HuH-7 (cell line): ENCODE measurements around the gene DTWD2.
A peak's percentile ranks its signal among the peaks of the same experiment; 100 is the strongest.
"Not testable (repeated sequence)": the region's sequence is repeated elsewhere in the genome, so short reads cannot be mapped to it uniquely, and the experiment has no call there.

Experiments
- DNase-seq: peaks from one replicate; pipeline ENCODE4 v3.0.0; 2011; ENCODE audit warnings: low spot score

DTWD2 gene, protein sequence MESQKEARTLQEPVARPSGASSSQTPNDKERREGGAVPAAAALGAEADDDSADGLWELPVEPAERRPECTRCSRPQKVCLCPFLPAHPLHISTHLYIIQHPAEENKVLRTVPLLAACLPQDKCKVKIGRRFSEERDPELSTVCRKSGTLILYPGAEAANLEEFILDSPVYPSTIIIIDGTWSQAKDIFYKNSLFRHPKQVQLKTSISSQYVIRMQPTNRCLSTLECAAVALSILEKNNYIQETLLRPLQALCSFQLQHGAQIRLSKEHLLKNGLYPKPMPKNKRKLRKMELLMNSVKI

DNA sequence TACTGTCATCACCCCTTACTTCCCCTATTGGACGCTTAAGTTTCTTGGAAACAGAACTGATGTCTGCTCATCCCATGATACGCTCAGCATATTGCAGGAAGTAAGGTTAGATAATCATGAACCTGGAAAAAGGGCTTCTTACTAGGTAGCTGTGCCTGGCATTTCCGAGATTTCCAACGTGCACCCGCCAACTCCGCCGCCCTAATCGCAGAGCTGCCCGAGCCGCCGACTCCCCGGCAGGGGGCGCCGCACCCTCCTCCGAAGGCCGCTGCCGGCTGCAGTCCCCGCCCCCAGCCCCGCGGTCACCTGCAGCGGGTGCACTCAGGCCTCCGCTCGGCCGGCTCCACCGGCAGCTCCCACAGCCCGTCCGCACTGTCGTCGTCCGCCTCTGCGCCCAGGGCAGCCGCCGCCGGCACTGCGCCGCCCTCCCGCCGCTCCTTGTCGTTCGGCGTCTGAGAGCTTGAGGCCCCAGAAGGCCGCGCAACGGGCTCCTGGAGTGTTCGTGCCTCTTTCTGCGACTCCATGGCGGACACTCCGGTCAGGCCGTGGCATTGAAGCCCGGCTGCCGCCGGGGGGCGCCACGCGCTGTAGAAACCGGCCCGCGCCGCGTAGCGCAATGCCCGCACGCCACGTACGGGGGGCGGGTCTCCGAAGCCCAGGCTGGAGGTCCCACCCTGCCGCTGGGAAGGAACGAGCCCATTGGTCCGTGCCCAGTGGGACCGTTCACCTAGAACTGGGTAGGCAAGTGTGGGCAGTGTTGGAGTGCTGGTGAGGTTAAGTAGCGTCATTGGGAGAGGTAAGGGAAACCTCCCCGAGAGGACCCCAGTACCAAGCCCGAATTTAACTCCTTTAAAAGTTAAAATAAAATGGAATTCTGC, at the start of gene DTWD2:
Gene DTWD2, minus strand, starts transcription at position 560 of the 878 bp plus-strand sequence. Its CDS starts 36 bp downstream, at position 524.
- peak; percentile 95 for DNase-seq

DNA sequence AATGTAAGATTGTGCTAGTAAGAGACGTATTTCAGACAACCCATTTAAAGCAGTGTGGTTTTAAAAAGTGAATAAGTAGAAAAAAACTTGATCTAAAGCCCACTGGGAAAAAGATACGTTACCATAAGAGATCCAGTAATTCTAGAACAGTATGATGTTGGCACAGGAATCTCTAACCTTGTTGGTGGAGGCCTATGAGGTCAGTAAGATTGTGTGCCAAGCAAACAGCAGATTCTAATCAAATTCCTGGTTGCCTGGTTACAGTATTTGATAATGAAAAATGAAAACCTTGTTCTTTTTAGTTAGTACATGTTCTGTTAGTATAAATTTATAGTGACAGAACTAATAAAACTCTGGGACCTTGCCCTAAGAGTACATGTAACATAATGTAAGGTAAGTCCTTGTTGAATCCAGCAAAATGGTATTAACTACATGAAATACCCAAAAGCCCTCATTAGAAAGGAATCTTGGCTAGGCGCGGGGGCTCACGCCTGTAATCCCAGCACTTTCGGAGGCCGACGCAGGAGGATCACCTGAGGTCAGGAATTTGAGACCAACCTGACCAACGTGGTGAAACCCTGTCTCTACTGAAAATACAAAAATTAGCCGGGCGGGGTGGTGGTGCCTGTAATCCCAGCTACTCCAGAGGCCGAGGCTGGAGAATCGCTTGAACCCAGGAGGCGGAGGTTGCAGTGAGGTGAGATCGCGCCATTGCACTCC, 49.3 kb upstream of the DTWD2 start:
- no peak for DNase-seq

DNA sequence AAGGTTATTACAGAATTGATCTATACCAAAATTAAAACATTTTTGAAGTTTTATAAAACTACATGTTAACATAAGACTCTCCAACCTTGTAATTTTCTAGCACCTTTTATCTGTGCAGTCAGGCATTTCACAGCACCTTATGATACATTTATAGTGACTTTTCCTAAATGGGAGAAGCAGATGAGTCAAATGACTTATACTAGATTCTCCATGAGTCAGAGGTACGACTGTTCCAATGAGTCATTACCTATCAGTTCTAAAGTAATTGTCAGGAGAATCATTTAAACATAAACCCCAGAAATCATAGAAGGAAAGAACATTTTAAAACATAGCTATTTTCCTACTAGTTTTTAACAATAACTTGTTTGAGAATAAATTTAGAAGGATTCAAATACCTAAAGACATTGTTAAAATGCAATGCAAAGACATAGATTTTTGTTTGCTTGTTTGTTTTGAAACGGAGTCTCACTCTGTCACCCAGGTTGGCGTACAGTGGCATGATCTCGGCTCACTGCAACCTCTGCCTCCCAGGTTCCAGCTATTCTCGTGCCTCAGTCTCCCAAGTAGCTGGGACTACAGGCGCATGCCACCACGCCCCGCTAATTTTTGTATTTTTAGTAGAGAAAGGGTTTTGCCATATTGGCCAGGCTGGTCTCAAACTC, 47.9 kb upstream of the DTWD2 start:
- no peak for DNase-seq

DNA sequence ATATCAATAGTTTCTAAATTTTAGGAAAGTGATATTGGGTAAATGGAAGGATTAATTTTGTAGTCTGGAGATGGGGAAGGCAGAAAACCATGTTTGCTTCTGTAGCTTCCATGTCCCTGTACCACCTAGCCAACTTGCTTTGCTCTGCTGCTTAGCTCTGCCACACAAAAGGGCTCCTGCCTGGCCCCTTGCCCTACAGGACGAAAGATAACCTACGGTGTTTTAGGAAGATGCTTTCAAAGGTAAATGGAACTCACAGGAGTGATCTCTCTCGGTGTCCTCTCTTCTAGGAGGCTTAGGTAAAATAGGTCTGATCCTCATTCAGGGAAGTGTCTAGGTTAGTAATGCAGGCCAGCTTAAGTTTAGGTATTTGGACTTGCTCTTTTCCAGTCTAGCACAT, 44.8 kb upstream of the DTWD2 start:
- DNase-seq, result no peak

DNA sequence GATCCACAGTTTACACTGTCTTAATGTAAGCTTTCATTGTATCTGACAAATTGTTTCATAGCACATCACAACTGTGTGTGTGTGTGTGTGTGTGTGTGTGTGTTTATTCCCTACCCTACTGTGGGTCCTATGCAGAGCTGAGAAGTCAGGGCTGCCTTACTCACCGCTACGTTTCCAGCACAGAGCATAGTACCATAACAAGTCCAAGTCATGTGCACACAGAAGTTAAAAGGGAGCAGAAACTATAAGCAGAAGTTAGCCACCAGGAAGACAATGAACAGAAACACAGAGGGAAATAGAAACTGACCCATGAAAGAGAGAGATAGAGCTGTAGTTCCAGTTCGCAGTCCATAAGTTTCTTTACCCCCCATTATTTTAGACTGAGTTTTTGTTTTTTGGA, 44.3 kb upstream of the DTWD2 start:
- no peak for DNase-seq

DNA sequence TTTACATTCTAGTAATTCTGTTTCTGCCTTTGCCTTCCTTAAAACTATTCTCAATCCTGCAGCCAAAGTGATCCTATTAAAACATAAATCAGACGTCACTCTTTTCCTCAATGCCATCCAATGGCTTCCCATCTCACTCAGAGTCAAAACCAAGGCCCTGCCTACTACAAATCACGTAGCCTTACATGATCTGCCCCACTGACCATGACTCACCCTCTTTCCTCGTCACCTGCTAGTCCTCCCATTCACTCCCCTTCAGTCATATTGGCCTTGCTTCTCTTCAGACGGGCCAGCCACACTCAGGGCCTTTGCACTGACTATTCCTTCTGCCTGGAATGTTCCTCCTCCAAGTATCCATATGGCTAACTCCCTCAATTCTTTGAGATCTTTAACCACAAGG, 43.6 kb upstream of the DTWD2 start:
- DNase-seq, result no peak

DNA sequence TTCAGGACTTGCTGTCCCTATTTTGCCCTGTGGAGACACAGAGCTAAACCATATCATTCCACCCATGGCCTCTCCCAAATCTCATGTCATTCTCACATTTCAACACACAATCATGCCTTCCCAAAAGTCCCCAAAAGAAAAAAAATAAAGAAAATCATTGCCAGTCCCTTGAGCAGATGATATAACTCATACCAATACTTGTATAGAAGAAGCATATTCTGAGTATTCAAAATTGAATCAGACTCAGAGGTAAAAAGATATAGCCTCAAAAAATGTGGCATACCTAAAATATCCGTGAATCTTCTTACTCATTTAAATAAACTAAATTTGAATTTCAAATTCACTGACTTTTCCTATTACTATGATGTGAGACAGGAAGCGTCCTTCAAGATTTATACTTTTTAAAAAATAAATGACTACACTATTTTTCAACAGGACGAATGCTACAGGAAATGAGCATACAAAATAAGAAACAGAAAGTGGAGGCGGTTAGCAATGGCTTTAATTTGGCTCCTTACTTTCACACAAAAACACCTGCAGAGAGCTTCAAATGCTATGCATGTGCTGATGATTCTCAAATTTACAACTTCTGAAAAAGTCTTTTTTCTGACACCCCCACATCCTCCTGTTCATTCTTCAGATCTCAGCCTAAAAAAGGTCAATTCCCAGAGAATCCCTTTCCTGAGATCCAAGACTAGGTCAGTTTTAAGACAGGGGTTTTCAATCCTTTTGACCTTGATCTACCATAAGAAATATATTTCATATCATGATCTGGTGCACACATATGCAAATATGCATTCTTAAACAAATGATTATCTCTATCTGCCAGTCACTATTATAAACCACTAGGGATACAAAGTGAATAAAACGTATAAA, 42.9 kb upstream of the DTWD2 start:
- no peak for DNase-seq

DNA sequence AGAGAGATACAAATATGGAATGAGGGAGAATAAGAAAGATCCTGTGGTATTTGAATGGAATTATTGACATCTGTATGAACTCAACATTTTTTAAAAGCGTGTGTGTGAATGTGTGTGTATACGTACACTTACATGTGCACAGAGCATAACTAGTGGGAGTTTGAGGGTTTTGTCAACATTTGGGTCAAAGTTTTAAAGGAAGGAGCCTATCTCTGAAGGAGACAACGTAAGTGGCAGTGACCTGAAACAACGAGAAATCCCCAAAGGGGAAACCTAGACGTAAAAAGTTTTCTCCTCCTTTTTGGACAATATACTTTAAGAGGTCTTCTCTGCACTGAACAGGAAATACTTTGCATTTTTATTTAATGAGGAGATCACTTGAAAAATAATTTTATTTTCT, 40.2 kb upstream of the DTWD2 start:
- no peak for DNase-seq

DNA sequence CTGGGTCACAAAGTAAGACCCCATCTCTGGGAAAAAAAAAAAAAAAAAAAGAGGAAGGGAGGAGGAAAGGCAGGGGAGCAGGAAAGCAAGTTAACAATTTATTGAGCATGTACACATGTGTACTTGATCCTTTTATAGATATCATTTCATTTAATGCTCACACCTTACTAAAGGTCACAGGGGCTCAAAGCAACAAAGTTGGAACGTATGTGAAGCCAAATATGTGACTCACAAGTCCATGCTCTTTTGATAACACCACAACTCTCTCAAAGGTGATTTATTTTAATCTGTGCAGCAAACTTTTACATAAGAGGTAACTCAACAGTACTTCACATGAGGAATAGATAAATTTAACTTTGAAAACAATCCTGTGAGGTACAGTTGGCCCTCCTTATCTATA, 34.4 kb upstream of the DTWD2 start:
- DNase-seq, result no peak

DNA sequence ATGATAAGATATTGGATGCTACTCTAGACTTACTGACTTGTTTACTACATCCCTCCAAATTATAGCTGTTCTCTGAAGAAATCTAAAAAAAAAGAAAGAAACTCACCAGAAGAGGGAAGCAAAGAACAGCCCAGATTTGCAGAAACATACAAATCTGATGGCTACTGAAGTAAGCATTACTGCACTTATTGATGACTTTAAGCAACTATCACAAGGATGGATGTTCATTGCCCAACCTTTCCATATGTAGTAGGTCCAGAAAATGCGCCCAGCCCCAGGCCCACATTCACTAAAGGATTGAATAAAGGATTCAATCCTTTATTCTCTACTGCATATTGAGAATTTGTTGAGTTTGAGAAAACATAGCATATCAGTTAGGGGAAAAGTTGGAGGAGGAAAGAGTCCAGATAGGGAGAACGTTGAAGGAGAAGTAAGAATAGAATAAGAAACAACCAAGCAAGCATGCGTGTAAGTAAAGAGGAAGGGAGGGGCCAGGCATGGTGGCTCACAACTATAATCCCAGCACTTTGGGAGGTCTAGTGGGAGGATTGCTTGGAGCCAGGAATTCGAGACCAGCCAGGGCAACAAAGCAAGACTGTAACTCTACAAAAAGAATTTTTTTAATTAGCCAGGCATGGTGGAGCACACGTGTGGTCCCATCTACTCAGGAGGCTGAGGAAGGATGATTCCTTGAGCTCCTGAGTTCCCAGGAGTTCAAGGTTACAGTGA, 33.8 kb upstream of the DTWD2 start:
- peak; percentile 31 for DNase-seq

DNA sequence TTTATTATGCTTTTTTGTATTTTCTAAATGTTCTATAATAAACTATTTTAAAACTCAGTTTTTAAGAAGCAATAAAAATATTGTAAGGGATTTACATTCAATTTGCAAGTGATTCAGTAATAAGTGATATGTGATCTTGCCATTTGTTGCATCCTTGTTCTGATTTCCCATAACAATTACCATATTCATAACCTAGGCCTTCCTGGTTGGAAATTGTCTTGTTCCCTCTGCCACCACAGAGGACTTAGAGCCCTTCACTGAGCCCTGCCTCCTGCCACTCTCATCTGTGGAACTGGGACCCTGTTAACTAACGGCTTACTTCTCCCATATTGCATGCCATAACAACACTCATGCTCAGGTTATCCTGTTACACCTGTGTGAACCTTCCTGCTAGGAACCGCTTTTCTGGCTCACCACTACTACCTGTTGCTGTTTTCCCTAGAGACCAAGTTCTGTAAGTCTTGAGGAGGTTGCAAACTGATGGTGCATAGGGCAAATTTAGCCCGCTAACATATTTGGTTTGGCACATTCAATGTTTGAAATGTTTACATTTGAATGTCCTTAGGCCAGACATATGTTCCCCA, 32.9 kb upstream of the DTWD2 start:
- DNase-seq, result no peak

DNA sequence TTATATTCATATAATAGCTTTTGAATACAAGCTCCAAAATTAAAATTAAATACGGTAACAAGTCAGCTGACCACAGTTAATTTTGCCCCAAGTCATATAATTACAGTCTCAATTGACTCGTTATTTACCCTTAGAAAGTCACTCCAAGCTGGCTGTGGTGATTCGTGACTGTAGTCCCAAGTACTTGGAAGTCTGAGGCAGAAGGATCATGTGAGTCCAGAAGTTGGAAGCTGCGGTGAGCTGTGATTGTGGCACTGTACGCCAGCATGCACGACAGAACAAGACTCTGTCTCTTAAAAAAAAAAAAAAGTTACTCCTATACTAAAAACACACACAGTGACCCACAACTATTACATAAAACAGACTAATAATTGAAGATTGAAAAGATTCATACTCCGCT, 31.6 kb upstream of the DTWD2 start:
- no peak for DNase-seq

DNA sequence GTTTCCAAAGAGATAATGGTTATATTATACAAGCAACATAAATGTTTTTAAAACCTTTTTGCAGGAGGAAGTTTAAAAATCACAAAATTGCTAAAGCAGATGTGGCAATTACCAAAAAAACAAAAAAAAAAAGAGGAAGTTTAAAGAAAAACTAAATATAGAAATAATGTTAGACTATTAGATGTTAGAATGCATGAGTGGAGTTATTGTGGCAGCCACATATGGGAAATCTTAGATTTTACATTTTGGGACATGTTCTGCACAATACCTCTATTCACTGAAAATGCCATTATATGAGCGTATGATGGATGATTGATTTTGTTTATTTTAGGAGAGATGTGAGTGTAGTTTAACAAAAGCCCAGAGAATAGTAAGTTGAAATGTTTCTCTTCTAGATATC, 31.2 kb upstream of the DTWD2 start:
- no peak for DNase-seq

DNA sequence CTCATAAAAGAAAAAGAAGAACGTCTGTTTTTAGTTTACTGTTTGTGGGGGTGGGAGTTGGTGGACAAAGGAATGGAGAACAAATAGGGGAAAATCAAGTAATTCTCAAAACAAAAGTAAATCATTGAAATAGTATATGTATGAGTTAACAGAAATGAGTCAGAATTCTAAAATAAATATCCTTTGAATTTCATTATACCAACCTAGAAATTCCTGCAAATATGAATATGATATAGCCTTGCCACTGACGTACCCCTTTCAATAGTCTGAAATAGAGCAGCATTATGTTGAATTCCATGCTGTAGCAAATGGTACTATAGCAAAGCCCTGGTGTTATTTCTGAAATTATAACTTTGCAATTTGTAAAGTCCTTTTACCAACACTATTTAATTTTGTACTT, 29.6 kb upstream of the DTWD2 start:
- no peak for DNase-seq

DNA sequence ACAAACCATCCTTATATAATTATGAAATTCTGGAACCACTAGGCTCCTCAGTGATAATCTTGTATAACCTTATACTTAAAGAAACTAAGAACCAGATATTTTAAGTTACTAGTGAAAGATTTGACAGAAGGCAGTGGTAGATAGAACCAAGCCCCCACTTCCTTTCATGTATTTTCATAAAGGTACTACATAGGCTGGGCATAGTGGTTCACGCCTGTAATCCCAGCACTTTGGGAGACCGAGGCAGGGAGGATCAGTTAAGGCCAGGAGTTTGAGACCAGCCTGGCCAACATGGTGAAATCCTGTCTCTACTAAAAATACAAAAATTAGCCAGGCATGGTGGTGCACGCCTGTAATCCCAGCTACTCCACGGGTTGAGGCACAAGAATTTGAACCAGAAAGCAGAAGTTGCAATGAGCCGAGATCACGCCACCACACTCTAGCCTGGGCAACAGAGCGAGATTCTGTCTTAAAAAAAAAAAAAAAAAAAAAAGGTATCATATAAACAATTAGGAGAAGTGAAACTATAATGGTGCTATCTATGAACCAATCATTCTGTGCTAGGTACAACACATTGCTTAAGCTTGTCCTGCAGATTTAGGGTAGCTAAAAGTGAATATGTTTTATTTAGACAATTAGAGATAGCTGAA, 27.9 kb upstream of the DTWD2 start:
- DNase-seq, result no peak

DNA sequence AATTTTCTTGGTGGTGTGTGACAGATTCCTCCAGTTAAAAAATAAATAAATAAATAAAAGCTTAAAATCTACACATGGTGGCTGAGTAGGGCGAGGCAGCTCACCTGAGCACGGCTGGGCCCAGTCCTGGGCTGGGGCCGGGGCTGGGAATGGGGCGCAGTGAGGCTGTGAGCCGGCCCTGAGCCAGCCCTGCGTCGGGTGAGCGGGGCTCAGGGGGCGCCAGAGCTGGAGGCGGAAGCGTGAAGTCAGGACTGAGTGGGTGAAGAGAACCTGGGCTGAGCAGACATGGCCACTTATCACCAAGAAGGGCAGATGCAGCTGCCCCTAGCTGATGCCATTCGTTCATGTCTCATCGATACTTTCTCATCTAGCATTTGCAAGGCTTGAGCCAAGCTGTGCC, 22.8 kb upstream of the DTWD2 start:
- no peak for DNase-seq

DNA sequence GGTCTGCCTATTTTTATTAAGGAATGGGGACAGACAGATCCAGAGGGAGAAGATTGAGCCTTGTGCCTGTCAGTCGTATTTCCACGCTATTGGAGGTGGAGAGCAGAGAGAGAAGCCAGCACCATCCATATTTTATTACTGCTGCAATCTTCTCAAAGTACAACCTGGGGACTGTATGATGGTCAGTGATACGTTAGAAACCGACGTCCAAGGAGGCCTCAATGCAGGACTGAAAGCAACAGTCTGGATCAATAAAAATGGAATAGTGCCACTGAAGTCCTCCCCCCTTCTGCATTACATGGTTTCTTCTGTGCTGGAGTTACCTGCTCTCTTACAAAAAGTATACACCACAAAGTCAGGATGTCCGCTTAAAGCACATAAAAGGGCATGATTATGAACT, 21.9 kb upstream of the DTWD2 start:
- no peak for DNase-seq

DNA sequence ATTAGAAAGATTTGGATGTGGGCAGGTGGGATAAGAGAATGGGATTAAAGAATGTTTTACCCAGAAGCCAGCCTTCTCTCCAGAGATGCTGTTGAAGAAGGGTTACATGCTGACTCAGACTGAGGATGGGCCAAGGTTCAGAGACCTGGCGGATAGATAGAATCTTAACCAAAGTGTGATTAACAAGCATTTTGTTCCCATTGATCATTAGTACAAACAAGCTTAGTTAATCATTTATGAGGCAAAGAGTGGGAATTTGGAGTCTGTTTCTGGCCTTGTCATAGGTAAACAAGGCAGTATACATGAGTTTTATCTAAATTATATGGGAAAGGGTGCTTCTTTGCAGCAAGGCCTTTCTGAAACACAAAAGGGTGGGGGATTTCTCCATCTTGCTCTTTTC, 20.8 kb upstream of the DTWD2 start:
- DNase-seq, result peak; percentile 69

DNA sequence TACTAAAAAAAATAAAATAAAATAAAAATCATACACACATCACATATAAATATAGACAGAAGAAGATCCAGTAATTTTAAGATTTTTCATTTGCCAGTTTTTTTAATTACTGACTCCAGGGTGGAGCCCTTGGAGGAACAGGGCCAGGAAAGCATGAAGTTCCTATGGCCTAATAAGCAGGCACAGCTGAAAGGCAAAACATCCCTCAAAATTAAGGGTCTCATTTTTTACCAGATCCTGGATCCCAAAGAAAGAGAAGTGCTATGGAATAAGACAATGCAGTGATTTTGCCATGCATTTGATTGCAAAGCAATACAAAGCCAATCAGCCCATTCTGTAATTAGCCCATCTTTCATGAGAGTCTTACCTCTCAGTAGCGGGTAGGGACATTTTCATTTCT, 11.3 kb upstream of the DTWD2 start:
- DNase-seq, result no peak

DNA sequence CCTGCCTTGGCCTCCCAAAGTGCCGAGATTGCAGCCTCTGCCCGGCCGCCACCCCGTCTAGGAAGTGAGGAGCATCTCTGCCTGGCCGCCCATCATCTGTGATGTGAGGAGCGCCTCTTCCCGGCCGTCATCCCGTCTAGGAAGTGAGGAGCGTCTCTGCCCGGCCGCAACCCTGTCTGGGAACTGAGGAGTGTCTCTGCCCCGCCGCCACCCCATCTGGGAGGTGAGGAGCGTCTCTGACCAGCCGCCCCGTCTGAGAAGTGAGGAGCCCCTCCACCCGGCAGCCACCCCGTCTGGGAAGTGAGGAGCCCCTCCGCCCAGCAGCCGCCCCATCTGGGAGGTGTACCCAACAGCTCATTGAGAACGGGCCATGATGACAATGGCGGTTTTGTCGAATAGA, 10.5 kb upstream of the DTWD2 start:
- DNase-seq, result not testable (repeated sequence)
